ENCODE data around the gene ITGA2. TPM values are rescaled to one million over a fixed set of nuclear protein-coding genes. Genes with fewer than 3 reads are reported as not detected.
"Not testable (repeated sequence)": the region's sequence is repeated elsewhere in the genome, so short reads cannot be mapped to it uniquely, and the experiment has no call there.

The ITGA2 gene
- polyA plus RNA-seq, 4 donors: 24.6 to 32.3 (median 29.4) TPM

GRCh38 chr5:53090229-53090628 lies 101.1 kb downstream of the ITGA2 start:
- DNase-seq (ENCODE audit: low read depth in 4 of 4, low spot score in 3 of 4): no peak

GRCh38 chr5:53091289-53091688 lies 102.1 kb downstream of the ITGA2 start:
- DNase-seq (ENCODE audit: low read depth in 4 of 4, low spot score in 3 of 4): no peak

GRCh38 chr5:53092242-53092641 lies 103.1 kb downstream of the ITGA2 start:
- DNase-seq (ENCODE audit: low read depth in 4 of 4, low spot score in 3 of 4): no peak

DNA sequence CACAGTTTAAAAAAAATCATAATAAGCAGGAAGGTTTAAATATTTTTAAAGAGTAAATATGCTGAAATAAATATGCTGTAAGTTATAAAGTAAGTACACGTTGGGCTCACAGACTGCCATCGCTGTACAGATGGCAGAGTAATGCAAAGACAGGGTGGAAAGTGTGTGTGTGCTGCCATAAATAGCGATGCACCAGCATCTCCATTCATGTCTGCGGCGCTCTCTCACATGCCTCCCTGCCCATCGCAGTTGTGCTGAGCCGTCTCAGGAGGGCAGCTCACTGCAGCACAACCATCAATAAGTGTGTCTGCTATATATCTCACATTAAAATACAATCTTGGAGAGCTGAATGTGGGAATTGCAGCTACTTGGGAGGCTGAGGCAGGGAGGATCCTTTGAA lies 106.1 kb downstream of the ITGA2 start:
- DNase-seq (ENCODE audit: low read depth in 4 of 4, low spot score in 3 of 4): no peak

GRCh38 chr5:53095931-53096525 lies 106.9 kb downstream of the ITGA2 start:
- peak in 3 of 4 donors; percentile 35 to 55 (median 36) for DNase-seq (ENCODE audit: low read depth in 4 of 4, low spot score in 3 of 4)

DNA sequence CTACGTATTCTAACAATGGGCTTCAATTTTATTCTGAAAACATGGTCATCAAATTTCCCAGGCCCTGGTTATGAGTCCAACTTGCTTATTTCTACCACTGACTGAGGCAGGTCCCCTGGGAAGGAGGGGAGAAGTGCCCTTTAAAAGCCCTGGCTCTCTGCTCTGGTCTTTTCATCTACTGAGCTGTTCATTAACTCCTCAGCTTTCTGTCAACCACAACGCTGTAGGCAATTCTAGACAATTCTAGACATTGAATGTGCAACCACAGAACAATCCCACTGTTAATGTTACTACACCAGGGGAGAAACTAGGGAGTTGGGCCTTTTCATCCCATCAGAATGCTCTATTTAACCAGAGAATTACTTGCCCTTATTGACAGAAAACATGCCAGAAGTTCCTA lies 110.4 kb downstream of the ITGA2 start:
- peak in 2 of 4 donors; percentile 9 to 16 for DNase-seq (ENCODE audit: low read depth in 4 of 4, low spot score in 3 of 4)

DNA sequence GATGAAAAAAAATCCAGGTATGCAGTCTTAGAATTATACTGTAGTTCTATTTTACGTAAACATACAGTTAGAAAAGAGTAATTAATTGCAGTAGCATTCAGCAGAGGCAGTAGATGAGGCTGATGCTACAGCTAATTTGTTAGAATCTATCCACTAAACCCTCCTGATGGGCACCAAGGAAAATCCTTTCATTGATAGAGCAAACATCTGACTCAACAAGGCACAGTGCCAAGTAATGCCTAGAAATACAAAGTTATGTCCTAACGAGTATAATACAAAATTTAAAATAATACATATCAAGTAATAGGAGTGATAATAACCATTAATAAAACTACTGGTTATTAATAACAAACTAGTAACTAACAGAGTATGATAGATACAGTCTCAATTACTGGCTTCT lies 111.5 kb downstream of the ITGA2 start:
- DNase-seq (ENCODE audit: low read depth in 4 of 4, low spot score in 3 of 4): no peak

GRCh38 chr5:53105611-53106300 lies 116.6 kb downstream of the ITGA2 start:
- DNase-seq (ENCODE audit: low read depth in 4 of 4, low spot score in 3 of 4): no peak

DNA sequence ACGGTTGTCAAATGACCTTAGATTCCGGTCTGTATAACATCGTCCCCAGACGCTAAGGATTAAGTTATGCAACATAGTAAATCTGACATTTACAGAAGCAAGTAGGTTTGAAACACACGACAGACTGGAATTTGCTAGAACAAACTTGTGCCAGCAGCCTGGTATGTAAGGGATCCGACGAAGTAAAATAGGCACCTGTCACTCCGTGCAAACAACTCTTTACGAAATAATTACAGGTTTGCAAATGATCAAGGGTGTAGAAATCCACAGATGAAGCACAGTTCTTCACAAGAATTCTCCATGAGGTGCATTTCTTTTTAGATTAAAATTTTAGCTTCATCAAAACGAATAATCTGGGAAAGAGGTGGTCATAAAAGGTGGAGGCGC lies 119.9 kb downstream of the ITGA2 start:
- peak in 2 of 4 donors; percentile 4 to 28 for DNase-seq (ENCODE audit: low read depth in 4 of 4, low spot score in 3 of 4)

GRCh38 chr5:53109443-53110127 lies 120.4 kb downstream of the ITGA2 start, which contains the start of gene MOCS2:
MOCS2 (minus strand) TSS chr5:53109757; CDS start chr5:53107174, 2,583 bp downstream.
- DNase-seq (ENCODE audit: low read depth in 4 of 4, low spot score in 3 of 4): peak; percentile 82 to 90 (median 84)

- DNase-seq (ENCODE audit: low read depth in 4 of 4, low spot score in 3 of 4): no peak
These were observed 121.0 kb downstream of the ITGA2 start for GRCh38 chr5:53110156-53110555.

GRCh38 chr5:53111139-53111538 lies 122.0 kb downstream of the ITGA2 start:
- DNase-seq (ENCODE audit: low read depth in 4 of 4, low spot score in 3 of 4): no peak

DNA sequence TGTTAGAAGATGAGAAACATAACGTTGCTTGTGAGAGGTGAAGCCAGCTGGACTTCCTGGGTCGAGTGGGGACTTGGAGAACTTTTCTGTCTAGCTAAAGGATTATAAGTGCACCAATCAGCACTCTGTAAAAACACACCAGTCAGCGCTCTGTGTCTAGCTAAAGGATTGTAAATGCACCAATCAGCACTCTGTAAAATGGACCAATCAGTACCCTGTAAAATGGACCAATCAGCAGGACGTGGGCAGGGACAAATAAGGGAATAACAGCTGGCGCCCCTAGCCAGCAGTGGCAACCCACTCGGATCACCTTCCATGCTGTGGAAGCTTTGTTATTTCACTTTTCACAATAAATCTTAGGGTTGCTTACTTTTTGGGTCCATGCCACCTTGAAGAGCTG lies 123.2 kb downstream of the ITGA2 start:
- not testable (repeated sequence) for DNase-seq (ENCODE audit: low read depth in 4 of 4, low spot score in 3 of 4)

- DNase-seq (ENCODE audit: low read depth in 4 of 4, low spot score in 3 of 4): no peak
These were observed 123.8 kb downstream of the ITGA2 start for GRCh38 chr5:53112909-53113308.

- DNase-seq (ENCODE audit: low read depth in 4 of 4, low spot score in 3 of 4): no peak
These were observed 124.8 kb downstream of the ITGA2 start for GRCh38 chr5:53113947-53114346.

GRCh38 chr5:53114988-53115387 lies 125.8 kb downstream of the ITGA2 start:
- no peak for DNase-seq (ENCODE audit: low read depth in 4 of 4, low spot score in 3 of 4)

DNA sequence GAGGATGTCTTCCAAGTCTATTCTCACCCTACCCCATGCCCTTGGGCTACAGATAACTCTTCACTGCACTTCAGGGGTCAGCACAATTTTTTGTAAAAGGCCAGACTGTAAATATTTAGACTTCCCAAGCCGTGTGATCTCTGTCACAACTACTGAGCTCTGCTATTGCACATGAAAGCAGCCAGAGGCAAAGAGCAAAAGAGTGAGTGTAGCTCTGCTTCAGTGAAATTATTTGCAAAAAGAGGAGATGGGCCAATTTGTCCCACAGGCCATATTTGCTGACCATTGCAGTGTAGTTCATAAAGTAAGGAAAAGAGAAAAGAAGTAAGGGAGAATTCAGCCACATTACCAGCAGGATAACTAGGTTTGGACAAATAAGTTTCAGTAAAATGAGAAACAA lies 127.4 kb downstream of the ITGA2 start:
- DNase-seq (ENCODE audit: low read depth in 4 of 4, low spot score in 3 of 4): no peak

DNA sequence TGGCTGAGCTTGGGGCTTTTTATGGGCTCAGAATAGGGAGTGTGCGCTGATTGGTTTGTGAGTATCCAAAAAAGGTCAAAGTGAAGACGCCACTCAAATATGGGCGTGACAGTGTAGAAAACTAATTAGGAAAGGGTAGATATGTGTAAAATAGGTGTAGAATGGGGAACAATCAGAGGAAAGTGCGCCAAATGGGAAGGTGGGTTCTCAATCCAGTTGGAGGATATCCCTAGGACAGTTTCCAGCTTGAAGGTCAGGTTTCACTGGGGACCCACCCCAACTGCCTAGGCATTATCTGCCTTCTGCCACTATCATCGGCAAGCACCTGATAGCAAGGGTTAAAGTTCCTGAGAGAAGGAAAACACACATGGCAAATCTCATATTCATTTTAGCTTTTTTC lies 129.7 kb downstream of the ITGA2 start:
- DNase-seq (ENCODE audit: low read depth in 4 of 4, low spot score in 3 of 4): no peak

DNA sequence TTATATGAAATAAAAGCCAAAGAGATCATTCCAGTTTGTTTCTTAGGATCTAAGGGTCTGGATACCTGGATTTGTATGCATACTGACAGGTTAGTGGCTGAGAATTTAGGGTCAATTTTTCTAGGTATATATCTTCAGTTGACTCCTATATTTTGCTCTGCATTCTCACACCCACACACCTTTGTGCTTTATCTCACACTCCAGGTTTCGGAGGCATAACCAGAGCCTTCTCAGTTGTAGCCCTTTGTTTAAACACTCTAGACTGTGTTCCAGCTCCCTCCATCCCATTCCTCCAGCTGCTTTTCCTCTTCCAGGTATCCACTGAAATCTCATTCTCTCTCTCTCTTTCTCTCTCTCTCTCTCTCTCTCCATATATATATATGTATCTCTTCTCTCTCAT lies 131.0 kb downstream of the ITGA2 start:
- DNase-seq (ENCODE audit: low read depth in 4 of 4, low spot score in 3 of 4): no peak

GRCh38 chr5:53123702-53124101 lies 134.6 kb downstream of the ITGA2 start:
- no peak for DNase-seq (ENCODE audit: low read depth in 4 of 4, low spot score in 3 of 4)

DNA sequence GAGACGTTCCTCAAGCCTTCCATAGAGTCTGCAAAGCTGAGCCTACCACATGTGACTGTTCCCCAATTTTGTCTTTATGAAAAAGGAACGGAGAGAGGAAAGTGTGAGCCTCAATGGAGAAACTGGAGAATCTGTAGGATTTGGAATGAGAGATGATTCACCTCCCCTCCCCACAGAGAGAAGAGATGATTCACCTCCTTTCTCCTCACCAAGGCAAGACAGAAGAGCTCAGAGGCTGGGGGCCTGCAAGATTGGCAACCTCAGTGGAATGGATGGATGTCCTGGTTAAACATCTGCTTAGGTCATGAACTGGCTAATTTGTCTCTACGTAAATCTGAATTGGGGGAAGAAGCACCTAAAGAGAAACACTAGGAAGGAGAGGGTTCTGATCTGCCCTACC lies 137.4 kb downstream of the ITGA2 start:
- DNase-seq (ENCODE audit: low read depth in 4 of 4, low spot score in 3 of 4): no peak

- no peak for DNase-seq (ENCODE audit: low read depth in 4 of 4, low spot score in 3 of 4)
These were observed 138.0 kb downstream of the ITGA2 start for GRCh38 chr5:53127107-53127506.
